Endothelial cell of umbilical vein (primary cell): ENCODE measurements around the gene VPS11. TPM values are rescaled to one million over a fixed set of nuclear protein-coding genes. Genes with fewer than 3 reads are reported as not detected.
"Not testable (repeated sequence)": the region's sequence is repeated elsewhere in the genome, so short reads cannot be mapped to it uniquely, and the experiment has no call there.

ENCODE experiments used
- BruUV-seq: library from RNA; stranded (reverse); fragments of 400-500 nt; replicated peaks from 2 replicates; lab custom pipeline; 2021; lab: Mats Ljungman, UMichigan
- CTCF ChIA-PET: fragments of 300-600, 350-600 bp; sonication (Branson Sonifier 250); formaldehyde crosslinking; loops from one replicate; lab custom pipeline; 2021; ENCODE audit warnings: antibody characterized with exemption, inconsistent platforms; lab: Charles Lee
- POLR2A ChIA-PET: fragments of 300-600, 350-600 bp; sonication (Branson Sonifier 250); formaldehyde crosslinking; loops from one replicate; lab custom pipeline; 2021; ENCODE audit warnings: antibody characterized with exemption, inconsistent platforms; lab: Charles Lee
- DNase-seq: peaks from one replicate; pipeline ENCODE4 v3.0.0-alpha.2; 2011; ENCODE audit warnings: low read depth, low spot score
- FAIRE-seq: peaks from 2 replicates; lab custom pipeline; 2011; peaks lifted over from hg19 to GRCh38; lab: Jason Lieb, UNC
- H2AFZ ChIP-seq: 2 replicates; pipeline ENCODE4 v1.6.0; 2012; ENCODE audit warnings: low read depth, low read length, control low read depth, inconsistent platforms
- H3K27ac ChIP-seq: 2 replicates; pipeline ENCODE4 v1.5.1; 2011; ENCODE audit warnings: low read depth, mild to moderate bottlenecking, control low read depth, low read length, moderate library complexity; ENCODE audit not compliant: insufficient read depth
- H3K27me3 ChIP-seq, 2 experiments: 2 replicates each; pipeline versions ENCODE4 v1.6.0 to v1.6.1; 2011; ENCODE audit warnings: low read length in 2 of 2, mixed read lengths in 1 of 2; ENCODE audit not compliant: control insufficient read depth in 2 of 2, insufficient read depth in 2 of 2
- H3K36me3 ChIP-seq, 2 experiments: 2 replicates in 1 of 2; 3 replicates in 1 of 2; pipeline ENCODE4 v1.5.1; 2011; ENCODE audit warnings: low read length in 2 of 2, mild to moderate bottlenecking in 1 of 2, moderate library complexity in 1 of 2; ENCODE audit not compliant: control insufficient read depth in 2 of 2, insufficient read depth in 2 of 2; ENCODE audit errors: extremely low read depth in 1 of 2
- H3K4me1 ChIP-seq: 3 replicates; pipeline ENCODE4 v1.5.1; 2011; ENCODE audit warnings: mild to moderate bottlenecking, low read length; ENCODE audit not compliant: control insufficient read depth, insufficient read depth; ENCODE audit errors: extremely low read depth
- H3K4me2 ChIP-seq: 2 replicates; pipeline ENCODE4 v1.6.1; 2011; ENCODE audit warnings: low read length, control low read depth, mixed read lengths; ENCODE audit not compliant: insufficient read depth
- H3K4me3 ChIP-seq, 3 experiments: fragments of 200-600 bp in 1 of 3; sonication (generic), shearing (Covaris generic) in 1 of 3; replicated peaks in 1 of 3; 2 replicates each; pipeline ENCODE4 v1.5.1; 2011 to 2016; ENCODE audit warnings: control low read depth in 3 of 3, low read length in 3 of 3, mild to moderate bottlenecking in 2 of 3, inconsistent platforms in 1 of 3, low read depth in 1 of 3, moderate library complexity in 1 of 3; ENCODE audit not compliant: insufficient read depth in 1 of 3
- H3K79me2 ChIP-seq: 2 replicates; pipeline ENCODE4 v1.6.0; 2012; ENCODE audit warnings: low read length, inconsistent platforms; ENCODE audit not compliant: control insufficient read depth, insufficient read depth
- H3K9ac ChIP-seq: replicated peaks from 2 replicates; pipeline ENCODE3; 2011; ENCODE audit warnings: low read length, control low read depth; ENCODE audit not compliant: insufficient read depth; ENCODE audit errors: extremely low read depth
- H3K9me1 ChIP-seq: replicated peaks from 3 replicates; pipeline ENCODE4 v1.6.0; 2011; ENCODE audit warnings: mild to moderate bottlenecking, low read length; ENCODE audit not compliant: control insufficient read depth, insufficient read depth; ENCODE audit errors: extremely low read depth
- H3K9me3 ChIP-seq: replicated peaks from 2 replicates; pipeline ENCODE4 v1.5.1; 2012; ENCODE audit warnings: low read length, inconsistent platforms; ENCODE audit not compliant: control insufficient read depth, insufficient read depth
- H4K20me1 ChIP-seq: replicated peaks from 2 replicates; pipeline ENCODE3; 2011; ENCODE audit warnings: mild to moderate bottlenecking, low read length; ENCODE audit not compliant: control insufficient read depth, insufficient read depth; ENCODE audit errors: extremely low read depth
- EZH2 ChIP-seq: IDR thresholded peaks from 2 replicates; pipeline ENCODE4 v1.6.1; 2012; ENCODE audit warnings: borderline replicate concordance, low read depth, mild to moderate bottlenecking, moderate library complexity, low read length, inconsistent platforms; ENCODE audit not compliant: severe bottlenecking
- JUN ChIP-seq: IDR thresholded peaks from 2 replicates; pipeline ENCODE4 v1.6.1; 2011; ENCODE audit warnings: borderline replicate concordance, low read depth; ENCODE audit not compliant: insufficient read length, insufficient read depth
- POLR2A ChIP-seq: IDR thresholded peaks from 2 replicates; pipeline ENCODE4 v1.6.1; 2012; ENCODE audit warnings: low read depth, mild to moderate bottlenecking, control low read depth, low read length
- POLR2AphosphoS5 ChIP-seq: IDR thresholded peaks from 2 replicates; pipeline ENCODE4 v1.6.1; 2012; ENCODE audit warnings: low read depth, mild to moderate bottlenecking, control low read depth, low read length, moderate library complexity; ENCODE audit not compliant: insufficient read depth
- dilution Hi-C: fragments of 300-500 bp; cut with MboI; formaldehyde crosslinking; loops from one replicate; pipeline ENCODE4 v1.15.0; 2019; ENCODE audit warnings: low sequenced_read_pairs; ENCODE audit not compliant: extremely low pct_ligation_motif_present
- intact Hi-C: fragments of 100-400 bp; cut with micrococcal nuclease; formaldehyde crosslinking; loops from one replicate; pipeline ENCODE4 v1.10.0; 2022
- polyA plus RNA-seq, 4 experiments: library from polyadenylated mRNA; depleted of rRNA in 3 of 4; stranded (reverse) in 3 of 4; unstranded in 1 of 4; fragments of >200 nt; gene quantifications; 2 replicates each; pipeline versions ENCODE4 v1.2.1 to v1.2.3, GENCODE V29; 2011 to 2012; ENCODE audit warnings: missing spikeins in 1 of 4
- total RNA-seq: library from RNA; stranded (reverse); gene quantifications from 2 replicates; pipeline ENCODE4 v1.2.3, GENCODE V29; 2021
- TF ChIP-seq, protein P1 (sequence below), 2 donors: IDR thresholded peaks; 1 replicate in 1 of 2; 2 replicates in 1 of 2; pipeline ENCODE4 v1.5.1; 2011; ENCODE audit warnings: low read length in 2 of 2, mild to moderate bottlenecking in 2 of 2, moderate library complexity in 2 of 2, control low read depth in 1 of 2, inconsistent platforms in 1 of 2, low read depth in 1 of 2; ENCODE audit not compliant: insufficient read depth in 1 of 2; ENCODE audit errors: extremely low read depth in 1 of 2

Gene VPS11
- total and polyA plus RNA-seq, 2 donors (not counting 3 experiments of a cell fraction or from before 2014, with no cell fraction given) = 26.4 to 31.0 TPM

DNA sequence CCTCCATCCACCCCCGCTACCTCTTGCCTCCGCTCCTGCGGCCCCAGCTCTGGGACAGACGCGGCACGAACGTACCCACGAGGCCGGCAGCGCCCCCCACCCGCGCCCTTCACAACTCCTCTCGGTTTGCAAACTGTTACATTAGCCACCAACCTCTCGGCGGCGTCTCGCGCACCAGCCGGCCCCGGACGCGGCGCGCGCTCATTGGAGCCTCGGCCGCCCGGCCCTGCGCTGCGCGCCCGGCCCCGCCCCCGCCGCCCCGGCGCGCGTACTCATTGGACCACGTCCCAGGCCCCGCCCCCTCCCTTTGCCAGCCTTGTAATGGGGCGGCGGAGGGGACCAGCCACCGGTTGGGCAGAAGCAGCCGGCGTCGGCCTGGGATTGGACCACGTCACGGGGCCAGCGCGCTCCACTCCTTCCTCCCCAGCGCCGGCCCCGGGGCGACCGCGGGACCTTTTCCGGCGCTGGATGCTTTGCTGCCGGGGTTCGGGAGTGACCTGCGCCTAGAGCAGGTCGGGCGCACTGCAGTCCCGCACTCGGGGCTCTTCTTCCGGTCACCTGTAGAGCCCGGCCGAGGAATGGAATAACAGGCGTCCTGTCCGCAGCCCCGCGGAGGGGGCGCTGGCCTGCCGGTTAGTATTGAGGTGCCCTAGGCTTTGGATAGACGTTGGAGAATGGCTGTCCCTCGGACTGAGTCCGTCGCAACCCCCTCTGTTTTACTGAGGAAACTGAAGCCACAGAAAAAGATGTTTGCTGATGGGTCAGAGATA, 10.4 kb upstream of the VPS11 start, which contains the start of gene HYOU1:
HYOU1 (minus strand) TSS at position 206 of the 770 bp plus-strand sequence. CDS start 1,045 bp downstream, outside the sequence.
- peak; percentile 84 for TF ChIP-seq POLR2A
- TF ChIP-seq POLR2AphosphoS5 = peak; percentile 75
- TF ChIP-seq, protein P1, sequence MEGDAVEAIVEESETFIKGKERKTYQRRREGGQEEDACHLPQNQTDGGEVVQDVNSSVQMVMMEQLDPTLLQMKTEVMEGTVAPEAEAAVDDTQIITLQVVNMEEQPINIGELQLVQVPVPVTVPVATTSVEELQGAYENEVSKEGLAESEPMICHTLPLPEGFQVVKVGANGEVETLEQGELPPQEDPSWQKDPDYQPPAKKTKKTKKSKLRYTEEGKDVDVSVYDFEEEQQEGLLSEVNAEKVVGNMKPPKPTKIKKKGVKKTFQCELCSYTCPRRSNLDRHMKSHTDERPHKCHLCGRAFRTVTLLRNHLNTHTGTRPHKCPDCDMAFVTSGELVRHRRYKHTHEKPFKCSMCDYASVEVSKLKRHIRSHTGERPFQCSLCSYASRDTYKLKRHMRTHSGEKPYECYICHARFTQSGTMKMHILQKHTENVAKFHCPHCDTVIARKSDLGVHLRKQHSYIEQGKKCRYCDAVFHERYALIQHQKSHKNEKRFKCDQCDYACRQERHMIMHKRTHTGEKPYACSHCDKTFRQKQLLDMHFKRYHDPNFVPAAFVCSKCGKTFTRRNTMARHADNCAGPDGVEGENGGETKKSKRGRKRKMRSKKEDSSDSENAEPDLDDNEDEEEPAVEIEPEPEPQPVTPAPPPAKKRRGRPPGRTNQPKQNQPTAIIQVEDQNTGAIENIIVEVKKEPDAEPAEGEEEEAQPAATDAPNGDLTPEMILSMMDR (IDR thresholded peaks at IDR 0.05; ENCODE audit: extremely low read depth in 1 of 2, insufficient read depth in 1 of 2, low read depth in 1 of 2, low read length in 2 of 2) = peak in 1 of 2 donors; percentile 35
- TF ChIP-seq EZH2 = no peak
- no peak for TF ChIP-seq JUN
- Histone ChIP-seq H4K20me1 (no peaks in the 10 kb centered on the region), H3K4me2 (peak within 1 kb of the TSS; percentile 75), H3K4me1 (peaks cover 11% of the 10 kb centered on the region), H3K9ac (peak within 1 kb of the TSS; percentile 85), H3K79me2 (peaks cover 19% of the 10 kb centered on the region), H3K9me1 (no peaks in the 10 kb centered on the region), H2AFZ (peak within 1 kb of the TSS; percentile 63), H3K27ac (peak within 1 kb of the TSS; percentile 54), H3K9me3 (no peaks in the 10 kb centered on the region), H3K27me3 (no peaks in the 10 kb centered on the region), H3K4me3 (peak within 1 kb of the TSS; percentile 72 to 86 (median 80)), H3K36me3 (peaks cover 16 to 30% of the 10 kb centered on the region in 2 experiments)
- ChIA-PET CTCF (interaction anchor here (0.8 to 3.5 kb wide), 8 partner anchors 8 to 47 kb away, joined by 3 to 29 read pairs (median 3); partner anchors contain the start of genes DPAGT1 and VPS11), POLR2A (interaction anchor here (0.8 to 1.9 kb wide), 2 partner anchors 10 kb away, joined by 3 to 7 read pairs; partner anchors contain the start of gene VPS11)
- intact Hi-C loops (loop anchor here (1.0 to 5.0 kb wide), 7 partner anchors 10 to 140 kb away; partner anchors contain the start of genes BCL9L, CENATAC, RPS25 and SLC37A4), dilution Hi-C loops (no loop called here)
- DNase-seq = peak; percentile 96
- peak; percentile 95 for FAIRE-seq
- BruUV-seq = no TSS peak

DNA sequence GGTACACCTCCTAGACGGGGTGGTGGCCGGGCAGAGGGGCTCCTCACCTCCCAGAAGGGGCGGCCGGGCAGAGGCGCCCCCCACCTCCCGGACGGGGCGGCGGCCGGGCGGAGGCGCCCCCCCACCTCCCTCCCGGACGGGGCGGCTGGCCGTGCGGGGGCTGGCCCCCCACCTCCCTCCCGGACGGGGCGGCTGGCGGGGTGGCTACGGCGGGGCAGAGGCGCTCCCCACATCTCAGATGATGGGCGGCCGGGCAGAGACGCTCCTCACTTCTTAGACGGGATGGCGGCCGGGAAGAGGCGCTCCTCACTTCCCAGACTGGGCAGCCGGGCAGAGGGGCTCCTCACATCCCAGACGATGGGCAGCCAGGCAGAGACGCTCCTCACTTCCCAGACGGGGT, 8.5 kb upstream of the VPS11 start:
- Histone ChIP-seq H3K4me1 (peaks cover 11% of the 10 kb centered on the region), H3K36me3 (peaks cover 7 to 14% of the 10 kb centered on the region in 2 experiments), H3K79me2 (peaks cover 19% of the 10 kb centered on the region)
- intact Hi-C loops = loop anchor here (5.0 kb wide), 2 partner anchors 62 to 132 kb away; partner anchors contain the start of genes BCL9L and CENATAC
- H3K27me3 ChIP-seq, H4K20me1 ChIP-seq, BruUV-seq, H3K9me1 ChIP-seq, FAIRE-seq, dilution Hi-C loops, H3K9me3 ChIP-seq, H2AFZ ChIP-seq, H3K4me3 ChIP-seq, H3K27ac ChIP-seq, POLR2A ChIA-PET, DNase-seq, CTCF ChIA-PET, H3K4me2 ChIP-seq, H3K9ac ChIP-seq: not testable (repeated sequence)
